ENCODE measurements around the gene LRCH4.

The LRCH4 gene

DNA sequence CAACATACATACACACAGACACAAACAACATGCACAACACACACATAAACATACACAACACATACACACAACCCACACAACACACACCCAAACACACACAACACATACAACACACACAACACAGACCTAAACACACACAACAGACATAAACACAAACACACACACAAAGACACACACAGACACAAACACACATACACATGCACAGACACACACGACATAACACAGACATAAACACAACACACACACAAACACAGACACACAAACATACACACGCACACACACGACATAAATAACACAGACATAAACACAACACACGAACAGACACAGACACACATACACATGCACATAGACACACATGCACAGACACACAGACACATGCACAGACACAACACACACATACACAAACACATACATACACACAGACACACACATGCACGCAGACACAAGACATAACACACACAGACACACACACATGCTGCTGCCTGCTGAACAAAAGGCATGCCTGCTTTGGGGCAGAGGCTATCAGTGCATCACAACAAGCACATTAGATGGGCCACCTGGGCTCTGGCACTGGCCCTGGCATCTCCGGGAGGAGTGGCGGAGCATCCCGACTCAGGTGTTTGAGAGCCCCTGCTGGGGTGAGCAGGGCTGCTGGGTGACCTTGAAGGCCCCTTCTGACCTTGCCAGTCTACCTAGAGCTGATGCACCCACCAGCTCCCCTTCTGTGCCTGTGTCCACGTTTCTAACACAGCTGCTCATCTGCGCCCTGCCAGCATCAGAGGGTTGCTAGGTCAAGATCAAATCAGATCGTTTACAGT is 5.3 kb downstream of the LRCH4 start:
- Histone ChIP-seq H3K79me2 (ENCODE audit: control insufficient read depth, low read length) (peaks cover 31% of the 10 kb centered on the region), H3K9me3 (ENCODE audit: control insufficient read depth, insufficient read depth, low read length) (no peaks in the 10 kb centered on the region), H4K20me1 (ENCODE audit: control insufficient read depth, insufficient read depth, low read depth, low read length) (peaks cover 5% of the 10 kb centered on the region; the same call in 1 of the 2 replicates), H3K36me3 (ENCODE audit: control insufficient read depth, low read length) (peaks cover 77% of the 10 kb centered on the region), H3F3A (ENCODE audit: control insufficient read depth, insufficient read depth) (peaks cover 18% of the 10 kb centered on the region), H3K9me2 (replicated peaks; ENCODE audit: control insufficient read depth, low read length) (no peaks in the 10 kb centered on the region), H3K27me3 (ENCODE audit: control insufficient read depth, low read length) (no peaks in the 10 kb centered on the region), H3K4me1 (ENCODE audit: control insufficient read depth, low read length) (peaks cover 29% of the 10 kb centered on the region), H3K4me2 (ENCODE audit: low read length) (no peak overlapping the region), H3K27ac (ENCODE audit: low read depth, low read length) (no peak overlapping the region), H3K4me3 (ENCODE audit: low read length) (no peak overlapping the region)
- TF ChIP-seq CTCF (IDR thresholded peaks at IDR 0.05; ENCODE audit: low read depth, low read length, poor library complexity, severe bottlenecking) (no peak), EZH2phosphoT487 (IDR thresholded peaks at IDR 0.05; ENCODE audit: borderline replicate concordance, low read length) (no peak)

DNA sequence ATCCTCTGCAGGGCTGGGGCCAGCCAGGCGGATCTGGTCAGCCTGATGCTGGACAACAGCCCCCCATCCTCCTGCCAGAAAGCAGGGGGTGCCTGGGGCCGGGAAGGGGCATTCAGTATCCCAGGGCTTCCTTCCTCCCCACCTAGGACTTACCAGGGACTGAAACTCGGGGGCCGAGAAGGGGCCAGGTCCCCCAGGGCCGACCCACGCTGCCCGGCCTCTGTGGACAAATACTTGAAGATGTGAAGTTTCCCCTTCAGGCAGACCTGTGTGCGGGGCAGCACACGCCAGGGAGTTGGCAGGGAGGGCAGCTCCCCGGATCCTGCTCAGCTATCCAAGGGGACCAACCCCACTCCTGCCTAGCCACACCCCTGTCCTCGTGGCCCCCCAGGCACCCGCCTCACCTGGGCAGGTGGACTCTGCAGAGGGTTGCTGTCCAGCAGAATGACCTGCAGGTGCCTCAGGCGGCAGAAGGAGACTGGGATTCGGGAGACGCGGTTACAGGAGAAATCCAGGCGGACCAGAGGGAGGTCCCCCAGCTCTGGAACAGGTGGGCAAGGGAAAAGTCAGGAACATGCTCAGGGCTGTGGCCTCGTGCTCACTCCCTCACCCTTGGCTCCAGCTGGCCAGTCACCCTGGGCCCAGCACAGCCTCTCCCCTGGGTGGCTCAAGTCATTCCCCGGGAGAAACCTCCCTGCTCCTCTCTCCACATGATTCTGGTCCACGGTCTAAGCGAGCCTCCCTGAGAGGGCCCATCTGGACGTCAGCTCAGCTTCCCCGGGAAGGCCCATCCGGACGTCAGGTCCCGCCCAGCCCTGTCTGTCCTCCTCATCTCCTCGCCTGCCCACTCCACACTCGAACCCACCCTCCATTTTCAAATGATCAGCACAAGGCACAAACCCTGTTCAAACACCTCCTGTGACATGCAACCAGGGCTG is 7.4 kb downstream of the LRCH4 start:
- H3K4me3 ChIP-seq (ENCODE audit: low read length), result no peak overlapping the region

DNA sequence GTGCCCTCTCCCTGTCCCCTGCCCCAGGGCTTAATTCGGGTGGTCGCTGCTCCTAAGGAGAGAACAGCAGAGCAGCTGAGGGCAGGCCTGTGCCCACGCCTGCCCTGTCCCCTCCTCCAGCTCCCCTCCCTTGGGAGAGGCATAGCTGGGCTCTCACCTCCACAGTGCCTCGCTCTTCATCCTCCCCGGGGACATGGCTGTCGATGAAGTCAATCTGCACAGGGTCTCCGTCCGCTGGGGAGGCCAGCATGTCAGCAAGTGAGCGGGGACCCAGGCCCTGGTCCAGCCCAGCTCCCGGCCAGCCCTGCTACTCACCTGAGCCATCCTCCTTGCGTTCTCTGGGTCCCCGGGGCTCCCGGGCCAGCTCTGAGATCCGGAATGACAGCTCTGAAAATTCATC is 8.4 kb downstream of the LRCH4 start:
- no peak overlapping the region for H3K4me2 ChIP-seq (ENCODE audit: low read length)
- H3K36me3 ChIP-seq (ENCODE audit: control insufficient read depth, low read length), result peaks cover 78% of the 10 kb centered on the region

More for the DNA sequence above, 7.4 kb downstream of the LRCH4 start:
- no peak overlapping the region for H3K4me2 ChIP-seq (ENCODE audit: low read length)
- H3K27ac ChIP-seq (ENCODE audit: low read depth, low read length), result no peak overlapping the region
- H3F3A ChIP-seq (ENCODE audit: control insufficient read depth, insufficient read depth), result peaks cover 4% of the 10 kb centered on the region
- H3K79me2 ChIP-seq (ENCODE audit: control insufficient read depth, low read length), result peaks cover 17% of the 10 kb centered on the region
- peaks cover 88% of the 10 kb centered on the region for H3K36me3 ChIP-seq (ENCODE audit: control insufficient read depth, low read length)
- no peaks in the 10 kb centered on the region for H3K9me2 ChIP-seq (replicated peaks; ENCODE audit: control insufficient read depth, low read length)
- peaks cover 11% of the 10 kb centered on the region for H3K4me1 ChIP-seq (ENCODE audit: control insufficient read depth, low read length)
- TF ChIP-seq CTCF (IDR thresholded peaks at IDR 0.05; ENCODE audit: low read depth, low read length, poor library complexity, severe bottlenecking) (no peak), EZH2phosphoT487 (IDR thresholded peaks at IDR 0.05; ENCODE audit: borderline replicate concordance, low read length) (no peak)
- peaks cover 5% of the 10 kb centered on the region; the same call in 1 of the 2 replicates for H4K20me1 ChIP-seq (ENCODE audit: control insufficient read depth, insufficient read depth, low read depth, low read length)
- no peaks in the 10 kb centered on the region for H3K9me3 ChIP-seq (ENCODE audit: control insufficient read depth, insufficient read depth, low read length)
- H3K27me3 ChIP-seq (ENCODE audit: control insufficient read depth, low read length), result no peaks in the 10 kb centered on the region

More for the DNA sequence above, 8.4 kb downstream of the LRCH4 start:
- Histone ChIP-seq H3K9me2 (replicated peaks; ENCODE audit: control insufficient read depth, low read length) (no peaks in the 10 kb centered on the region), H3K4me1 (ENCODE audit: control insufficient read depth, low read length) (peaks cover 1% of the 10 kb centered on the region), H3K27ac (ENCODE audit: low read depth, low read length) (no peak overlapping the region), H3K9me3 (ENCODE audit: control insufficient read depth, insufficient read depth, low read length) (no peaks in the 10 kb centered on the region), H3F3A (ENCODE audit: control insufficient read depth, insufficient read depth) (no peaks in the 10 kb centered on the region), H3K79me2 (ENCODE audit: control insufficient read depth, low read length) (peaks cover 7% of the 10 kb centered on the region), H4K20me1 (ENCODE audit: control insufficient read depth, insufficient read depth, low read depth, low read length) (peaks cover 1% of the 10 kb centered on the region; the same call in 1 of the 2 replicates), H3K27me3 (ENCODE audit: control insufficient read depth, low read length) (no peaks in the 10 kb centered on the region), H3K4me3 (ENCODE audit: low read length) (no peak overlapping the region)
- TF ChIP-seq CTCF (IDR thresholded peaks at IDR 0.05; ENCODE audit: low read depth, low read length, poor library complexity, severe bottlenecking) (no peak), EZH2phosphoT487 (IDR thresholded peaks at IDR 0.05; ENCODE audit: borderline replicate concordance, low read length) (no peak)
